ENCODE results near the gene SMIM45.
"Not testable (repeated sequence)": the region's sequence is repeated elsewhere in the genome, so short reads cannot be mapped to it uniquely, and the experiment has no call there.

DNA sequence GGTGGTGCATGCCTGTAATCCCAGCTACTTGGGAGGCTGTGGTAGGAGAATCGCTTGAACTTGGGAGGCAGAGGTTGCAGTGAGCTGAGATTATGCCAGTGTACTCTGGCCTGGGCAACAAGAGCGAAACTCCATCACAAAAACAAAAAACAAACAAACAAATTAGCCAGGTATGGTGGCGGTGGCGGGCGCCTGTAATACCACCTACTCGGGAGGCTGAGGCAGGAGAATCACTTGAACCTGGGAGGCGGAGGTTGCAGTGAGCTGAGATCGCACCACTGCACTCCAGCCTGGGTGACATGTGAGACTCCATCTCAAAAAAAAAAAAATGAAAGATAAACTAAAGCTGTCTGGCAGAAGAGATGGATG, 3.0 kb upstream of the SMIM45 start:
- TF ChIP-seq, protein P1, sequence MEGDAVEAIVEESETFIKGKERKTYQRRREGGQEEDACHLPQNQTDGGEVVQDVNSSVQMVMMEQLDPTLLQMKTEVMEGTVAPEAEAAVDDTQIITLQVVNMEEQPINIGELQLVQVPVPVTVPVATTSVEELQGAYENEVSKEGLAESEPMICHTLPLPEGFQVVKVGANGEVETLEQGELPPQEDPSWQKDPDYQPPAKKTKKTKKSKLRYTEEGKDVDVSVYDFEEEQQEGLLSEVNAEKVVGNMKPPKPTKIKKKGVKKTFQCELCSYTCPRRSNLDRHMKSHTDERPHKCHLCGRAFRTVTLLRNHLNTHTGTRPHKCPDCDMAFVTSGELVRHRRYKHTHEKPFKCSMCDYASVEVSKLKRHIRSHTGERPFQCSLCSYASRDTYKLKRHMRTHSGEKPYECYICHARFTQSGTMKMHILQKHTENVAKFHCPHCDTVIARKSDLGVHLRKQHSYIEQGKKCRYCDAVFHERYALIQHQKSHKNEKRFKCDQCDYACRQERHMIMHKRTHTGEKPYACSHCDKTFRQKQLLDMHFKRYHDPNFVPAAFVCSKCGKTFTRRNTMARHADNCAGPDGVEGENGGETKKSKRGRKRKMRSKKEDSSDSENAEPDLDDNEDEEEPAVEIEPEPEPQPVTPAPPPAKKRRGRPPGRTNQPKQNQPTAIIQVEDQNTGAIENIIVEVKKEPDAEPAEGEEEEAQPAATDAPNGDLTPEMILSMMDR (IDR thresholded peaks at IDR 0.05), result not testable (repeated sequence)
- TF ChIP-seq POLR2A (IDR thresholded peaks at IDR 0.05), result not testable (repeated sequence)

All from body of pancreas (tissue), 4 donors.